GM23338 (cell line): ENCODE results near the gene FGGY. TPM values are rescaled to one million over a fixed set of nuclear protein-coding genes. Genes with fewer than 3 reads are reported as not detected.

ENCODE experiments used
- ATAC-seq: fragments of 200-7000 bp; cut with Tn5 transposase; 3 replicates; pipeline ENCODE4 v1.9.1; 2020
- DNase-seq: peaks from one replicate; pipeline ENCODE4 v3.0.0-alpha.2; 2015; ENCODE audit warnings: low spot score
- H2AFZ ChIP-seq: fragments of 200-600 bp; sonication (generic); 2 replicates; pipeline ENCODE4 v1.8.0; 2016; ENCODE audit warnings: antibody characterized with exemption, mild to moderate bottlenecking, moderate library complexity
- H3F3A ChIP-seq: fragments of 200-600 bp; sonication (generic); replicated peaks from 2 replicates; pipeline ENCODE4 v1.8.0; 2017; ENCODE audit warnings: antibody characterized with exemption, mixed run types, low read depth
- H3K27ac ChIP-seq: fragments of 200-600 bp; sonication (generic); 2 replicates; pipeline ENCODE4 v1.6.1; 2016; ENCODE audit warnings: low read depth
- H3K27me3 ChIP-seq: fragments of 200-600 bp; sonication (generic); 2 replicates; pipeline ENCODE4 v1.8.0; 2016; ENCODE audit warnings: mild to moderate bottlenecking, mixed run types, moderate library complexity; ENCODE audit not compliant: insufficient read depth
- H3K36me3 ChIP-seq: fragments of 200-600 bp; sonication (generic); 2 replicates; pipeline ENCODE4 v1.8.0; 2016; ENCODE audit warnings: mild to moderate bottlenecking; ENCODE audit not compliant: insufficient read depth
- H3K4me1 ChIP-seq: fragments of 200-600 bp; sonication (generic); 2 replicates; pipeline ENCODE4 v1.8.0; 2016; ENCODE audit warnings: mild to moderate bottlenecking, moderate library complexity; ENCODE audit not compliant: insufficient read depth
- H3K4me2 ChIP-seq: fragments of 200-600 bp; sonication (generic); 2 replicates; pipeline ENCODE4 v1.7.1; 2017; ENCODE audit warnings: mixed run types
- H3K4me3 ChIP-seq: fragments of 200-600 bp; sonication (generic); 2 replicates; pipeline ENCODE4 v1.6.1; 2016; ENCODE audit warnings: mixed run types
- H3K79me2 ChIP-seq: fragments of 200-600 bp; sonication (generic); replicated peaks from 2 replicates; pipeline ENCODE4 v1.8.0; 2017; ENCODE audit warnings: mild to moderate bottlenecking; ENCODE audit not compliant: insufficient read depth
- H3K9me2 ChIP-seq: fragments of 200-600 bp; sonication (generic); 2 replicates; pipeline ENCODE4 v1.8.0; 2017; ENCODE audit not compliant: insufficient read depth
- H4K20me1 ChIP-seq: fragments of 200-600 bp; sonication (generic); replicated peaks from 2 replicates; pipeline ENCODE4 v1.8.0; 2017; ENCODE audit warnings: mild to moderate bottlenecking; ENCODE audit not compliant: insufficient read depth
- H3K27ac Mint-ChIP-seq: 2 replicates; pipeline ENCODE4 v1.8.0; 2020; ENCODE audit warnings: inconsistent platforms, mild to moderate bottlenecking, moderate library complexity, mixed read lengths
- H3K27me3 Mint-ChIP-seq: 3 replicates; pipeline ENCODE4 v1.8.0; 2022; ENCODE audit warnings: low read depth, mild to moderate bottlenecking, moderate library complexity, mixed read lengths, inconsistent platforms; ENCODE audit not compliant: insufficient read depth, poor library complexity
- H3K36me3 Mint-ChIP-seq: 3 replicates; pipeline ENCODE4 v1.8.0; 2021; ENCODE audit warnings: low read depth, mild to moderate bottlenecking, inconsistent platforms, moderate library complexity, mixed read lengths
- H3K4me1 Mint-ChIP-seq: 3 replicates; pipeline ENCODE4 v1.8.0; 2020; ENCODE audit warnings: mild to moderate bottlenecking, inconsistent platforms, mixed read lengths
- H3K4me3 Mint-ChIP-seq: 3 replicates; pipeline ENCODE4 v1.8.0; 2021; ENCODE audit warnings: moderate library complexity, mild to moderate bottlenecking, inconsistent platforms, mixed read lengths
- H3K9me3 Mint-ChIP-seq: 3 replicates; pipeline ENCODE4 v1.8.0; 2020; ENCODE audit warnings: moderate library complexity, mild to moderate bottlenecking, inconsistent platforms, mixed read lengths
- CREB1 ChIP-seq: fragments of 250-450 bp; sonication (Bioruptor Pico); IDR thresholded peaks from 2 replicates; pipeline ENCODE4 v1.5.0; 2020; ENCODE audit warnings: low read depth, mild to moderate bottlenecking, moderate library complexity
- CTCF ChIP-seq, 2 experiments: fragments of 200-600 bp in 1 of 2; sonication (generic) in 1 of 2; conservative IDR thresholded peaks; 2 replicates each; pipeline versions ENCODE4 v1.5.1 to v1.6.1; 2016 to 2017; ENCODE audit warnings: antibody characterized with exemption in 2 of 2, low read depth in 2 of 2, mild to moderate bottlenecking in 2 of 2, moderate library complexity in 1 of 2
- ETS1 ChIP-seq: IDR thresholded peaks from 2 replicates; pipeline ENCODE4 v1.6.1; 2016; ENCODE audit warnings: antibody characterized with exemption
- EZH2 ChIP-seq: fragments of 200-600 bp; sonication (generic); IDR thresholded peaks from one replicate; pipeline ENCODE4 v1.8.0; 2017; ENCODE audit warnings: antibody characterized with exemption, mild to moderate bottlenecking, low read depth; ENCODE audit not compliant: unreplicated experiment
- EZH2phosphoT487 ChIP-seq: fragments of 200-600 bp; sonication (generic); IDR thresholded peaks from one replicate; pipeline ENCODE4 v1.8.1; 2018; ENCODE audit warnings: antibody characterized with exemption; ENCODE audit not compliant: unreplicated experiment
- JUNB ChIP-seq: IDR thresholded peaks from one replicate; pipeline ENCODE4 v1.6.1; 2016; ENCODE audit warnings: antibody characterized with exemption; ENCODE audit not compliant: unreplicated experiment
- NANOG ChIP-seq: IDR thresholded peaks from 2 replicates; pipeline ENCODE4 v1.6.1; 2016; ENCODE audit warnings: antibody characterized with exemption, borderline replicate concordance
- POLR2AphosphoS5 ChIP-seq: IDR thresholded peaks from 2 replicates; pipeline ENCODE4 v1.6.1; 2016; ENCODE audit warnings: antibody characterized with exemption, low read depth
- REST ChIP-seq: IDR thresholded peaks from one replicate; pipeline ENCODE4 v1.6.1; 2018; ENCODE audit warnings: antibody characterized with exemption; ENCODE audit not compliant: unreplicated experiment
- STAT1 ChIP-seq: IDR thresholded peaks from one replicate; pipeline ENCODE4 v1.6.1; 2016; ENCODE audit warnings: antibody characterized with exemption; ENCODE audit not compliant: unreplicated experiment
- ZNF114 ChIP-seq: fragments of 250-450 bp; sonication (Bioruptor Pico); IDR thresholded peaks from 2 replicates; pipeline ENCODE4 v1.5.0; 2020; ENCODE audit warnings: mild to moderate bottlenecking, moderate library complexity
- ZNF331 ChIP-seq: fragments of 250-450 bp; sonication (Bioruptor Pico); IDR thresholded peaks from 2 replicates; pipeline ENCODE4 v1.5.0; 2020; ENCODE audit warnings: low read depth, mild to moderate bottlenecking, moderate library complexity
- ZNF462 ChIP-seq: fragments of 250-450 bp; sonication (Bioruptor Pico); IDR thresholded peaks from 2 replicates; pipeline ENCODE4 v1.5.0; 2020; ENCODE audit warnings: mild to moderate bottlenecking, moderate library complexity
- polyA plus RNA-seq: library from polyadenylated mRNA; unstranded; fragments of >200 nt; fragmentation: Nextera tagmentation; extraction: Ambion mirVana; gene quantifications from 2 replicates; pipeline ENCODE4 v1.2.1, GENCODE V29; 2016
- total RNA-seq: library from RNA; depleted of rRNA; stranded (reverse); fragments of >200 nt; shearing (Covaris generic); gene quantifications from 2 replicates; pipeline ENCODE4 v1.2.3, GENCODE V29; 2014

Gene FGGY
- total and polyA plus RNA-seq, 2 experiments from 2014 or later: 10.9 to 21.4 TPM

- Mint-ChIP-seq H3K4me3 (no peak overlapping the region), H3K36me3 (peaks cover 4% of the 10 kb centered on the region; the same call in 1 of the 3 replicates)
- no peak for ATAC-seq
These were observed 377.7 kb downstream of the FGGY start for GRCh38 chr1:59674595-59674994.

More at GRCh38 chr1:59674595-59674994, 377.7 kb downstream of the FGGY start:
- H3K9me2 ChIP-seq: peaks cover 5% of the 10 kb centered on the region; the same call in 1 of the 2 replicates
- no peak overlapping the region for H3K4me2 ChIP-seq
- no peaks in the 10 kb centered on the region for H3K27me3 ChIP-seq
- TF ChIP-seq ZNF114 (no peak), REST (no peak), STAT1 (no peak), EZH2phosphoT487 (no peak), EZH2 (no peak), ZNF331 (CRISPR knock-in tag) (no peak), CREB1 (CRISPR knock-in tag) (no peak), ZNF462 (CRISPR knock-in tag) (no peak), JUNB (no peak), ETS1 (no peak), CTCF (conservative IDR thresholded peaks at IDR 0.05; ENCODE audit: low read depth in 2 of 2) (no peak), NANOG (no peak), POLR2AphosphoS5 (no peak)
- no peak overlapping the region for H2AFZ ChIP-seq
- Mint-ChIP-seq H3K27ac (no peak overlapping the region), H3K4me1 (peaks cover 61% of the 10 kb centered on the region), H3K9me3 (no peaks in the 10 kb centered on the region), H3K27me3 (peaks cover 1% of the 10 kb centered on the region)
- H3K79me2 ChIP-seq: no peaks in the 10 kb centered on the region
- peaks cover 42% of the 10 kb centered on the region for H3K4me1 ChIP-seq
- H3K36me3 ChIP-seq: no peaks in the 10 kb centered on the region
- no peaks in the 10 kb centered on the region for H4K20me1 ChIP-seq
- DNase-seq: no peak
- no peaks in the 10 kb centered on the region for H3F3A ChIP-seq
- no peak overlapping the region for H3K4me3 ChIP-seq
- peak overlapping the region; percentile 52; the same call in 1 of the 2 replicates for H3K27ac ChIP-seq
